Adrenal gland (tissue), 12 donors: ENCODE data around the gene NF1. TPM values are rescaled to one million over a fixed set of nuclear protein-coding genes. Genes with fewer than 3 reads are reported as not detected.

Source experiments
- DNase-seq, 7 donors: peaks; one replicate each; pipeline ENCODE4 v3.0.0-alpha.2; 2019 to 2020
- H3K27ac ChIP-seq, 5 donors: fragments of 200-600 bp; sonication (generic) in 4 of 5; 1 replicate in 3 of 5; 2 replicates in 2 of 5; pipeline versions ENCODE4 v1.5.1 to v1.8.0; 2016 to 2020; ENCODE audit warnings: mild to moderate bottlenecking in 1 of 5
- H3K27me3 ChIP-seq: fragments of 200-600 bp; 2 replicates; pipeline ENCODE4 v1.8.0; 2021
- H3K36me3 ChIP-seq, 2 donors: fragments of 200-600 bp; replicated peaks in 1 of 2; 1 replicate in 1 of 2; 2 replicates in 1 of 2; pipeline versions ENCODE4 v1.5.1 to v1.8.0; 2018 to 2022
- H3K4me1 ChIP-seq, 2 donors: fragments of 200-600 bp; replicated peaks in 1 of 2; 1 replicate in 1 of 2; 2 replicates in 1 of 2; pipeline versions ENCODE4 v1.5.1 to v1.8.0; 2018 to 2021
- H3K4me3 ChIP-seq, 4 donors: fragments of 200-600 bp; sonication (generic) in 3 of 4; one replicate each; pipeline ENCODE4 v1.5.1; 2016 to 2018
- H3K9me3 ChIP-seq, 3 donors: fragments of 200-600 bp; sonication (generic) in 1 of 3; replicated peaks in 1 of 3; 1 replicate in 2 of 3; 2 replicates in 1 of 3; pipeline versions ENCODE4 v1.5.1 to v1.8.0; 2016 to 2021
- POLR2A ChIP-seq, 2 donors: fragments of 450-650 bp; IDR thresholded peaks; one replicate each; pipeline ENCODE4 v1.6.1; 2017; ENCODE audit warnings: antibody characterized with exemption in 2 of 2, mild to moderate bottlenecking in 2 of 2, moderate library complexity in 1 of 2
- WGBS, 4 donors: extraction: QIAGEN DNeasy Blood & Tissue Kit in 2 of 4; methylation state at CpG; one replicate each; pipeline versions ENCODE4 v1.1.5 to v1.1.7; 2013 to 2017; 5-methylcytosine and 5-hydroxymethylcytosine counted together
- intact Hi-C, 2 donors: fragments of 100-400 bp; cut with DNase I; formaldehyde crosslinking; loops; one replicate each; pipeline versions ENCODE4 v1.14.1 to v1.15.0; 2022 to 2023
- polyA plus RNA-seq, 3 donors: library from polyadenylated mRNA; stranded (reverse); fragments of 200-250 nt in 2 of 3; fragments of 350-450 nt in 1 of 3; fragmentation: Illumina TruSeq in 1 of 3; extraction: RNeasy Lipid Tissue Mini Kit (QIAGEN cat#74804) in 1 of 3; gene quantifications; one replicate each; pipeline ENCODE4 v1.2.3, GENCODE V29; 2013 to 2014
- total RNA-seq, 9 donors: library from RNA; depleted of rRNA in 4 of 9; stranded (reverse); fragments of >200 nt in 4 of 9; fragments of 120-200 nt in 1 of 9; fragmentation: NEBNext Ultra II Directional in 1 of 9; extraction: Animal tissue kit (Norgen Biotek cat#: 25700) in 1 of 9; gene quantifications; one replicate each; pipeline versions ENCODE4 v1.1.0 to v1.2.4, GENCODE V29; 2013 to 2023
- TF ChIP-seq, protein P1 (sequence below), 6 experiments: fragments of 450-650 bp in 4 of 6; fragments of 200-600 bp in 2 of 6; sonication (generic) in 1 of 6; IDR thresholded peaks; 1 replicate in 5 of 6; 2 replicates in 1 of 6; pipeline versions ENCODE4 v1.5.1 to v1.8.0; 2016 to 2021; ENCODE audit warnings: antibody characterized with exemption in 6 of 6, mild to moderate bottlenecking in 2 of 6, moderate library complexity in 1 of 6
- donor health status: healthy with polysubstance abuse.
- donor health status: Bipolar disorder and iron deficiency.
- donor health status: DM: yes; HTN: yes; CAD: no.
- donor health status: DM: no; HTN: no; CAD: no.
- donor health status: DM: no; HTN: no; CAD: no.
- donor health status: DM: yes; HTN: yes; CAD: no.

NF1 gene
- total and polyA plus RNA-seq, 12 donors, result 8.8 to 91.3 (median 53.5) TPM

DNA sequence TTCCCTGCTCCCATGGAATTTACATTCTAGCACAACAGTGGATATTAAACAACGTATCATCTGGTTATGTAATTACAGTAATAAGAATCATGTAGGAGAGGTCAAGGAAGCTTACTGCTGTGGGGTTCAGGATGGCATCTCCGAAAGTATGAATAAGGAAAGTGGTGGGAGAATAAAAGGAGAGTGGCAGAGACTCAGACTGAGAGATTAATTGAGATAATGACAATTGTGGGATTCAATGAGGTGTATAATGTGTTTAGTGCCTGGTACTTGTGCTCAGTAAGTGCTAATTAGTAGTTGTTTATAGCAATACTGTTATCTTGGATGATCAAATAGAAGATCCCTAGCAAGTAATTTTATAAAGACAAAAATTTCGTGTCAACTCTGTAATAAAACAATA is 45.3 kb downstream of the NF1 start:
- Histone ChIP-seq H3K27ac (no peak overlapping the region), H3K4me3 (no peak overlapping the region), H3K9me3 (no peaks in the 10 kb centered on the region), H3K4me1 (no peaks in the 10 kb centered on the region), H3K36me3 (no peaks in the 10 kb centered on the region), H3K27me3 (no peaks in the 10 kb centered on the region)
- intact Hi-C loops, result no loop called here
- no peak for DNase-seq
- WGBS, 4 donors, result 88 to 95% (median 92%) methylated on average over 3 of the region's 3 CpGs
- TF ChIP-seq, protein P1, sequence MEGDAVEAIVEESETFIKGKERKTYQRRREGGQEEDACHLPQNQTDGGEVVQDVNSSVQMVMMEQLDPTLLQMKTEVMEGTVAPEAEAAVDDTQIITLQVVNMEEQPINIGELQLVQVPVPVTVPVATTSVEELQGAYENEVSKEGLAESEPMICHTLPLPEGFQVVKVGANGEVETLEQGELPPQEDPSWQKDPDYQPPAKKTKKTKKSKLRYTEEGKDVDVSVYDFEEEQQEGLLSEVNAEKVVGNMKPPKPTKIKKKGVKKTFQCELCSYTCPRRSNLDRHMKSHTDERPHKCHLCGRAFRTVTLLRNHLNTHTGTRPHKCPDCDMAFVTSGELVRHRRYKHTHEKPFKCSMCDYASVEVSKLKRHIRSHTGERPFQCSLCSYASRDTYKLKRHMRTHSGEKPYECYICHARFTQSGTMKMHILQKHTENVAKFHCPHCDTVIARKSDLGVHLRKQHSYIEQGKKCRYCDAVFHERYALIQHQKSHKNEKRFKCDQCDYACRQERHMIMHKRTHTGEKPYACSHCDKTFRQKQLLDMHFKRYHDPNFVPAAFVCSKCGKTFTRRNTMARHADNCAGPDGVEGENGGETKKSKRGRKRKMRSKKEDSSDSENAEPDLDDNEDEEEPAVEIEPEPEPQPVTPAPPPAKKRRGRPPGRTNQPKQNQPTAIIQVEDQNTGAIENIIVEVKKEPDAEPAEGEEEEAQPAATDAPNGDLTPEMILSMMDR (IDR thresholded peaks at IDR 0.05), result no peak
- TF ChIP-seq POLR2A (IDR thresholded peaks at IDR 0.05), result no peak

DNA sequence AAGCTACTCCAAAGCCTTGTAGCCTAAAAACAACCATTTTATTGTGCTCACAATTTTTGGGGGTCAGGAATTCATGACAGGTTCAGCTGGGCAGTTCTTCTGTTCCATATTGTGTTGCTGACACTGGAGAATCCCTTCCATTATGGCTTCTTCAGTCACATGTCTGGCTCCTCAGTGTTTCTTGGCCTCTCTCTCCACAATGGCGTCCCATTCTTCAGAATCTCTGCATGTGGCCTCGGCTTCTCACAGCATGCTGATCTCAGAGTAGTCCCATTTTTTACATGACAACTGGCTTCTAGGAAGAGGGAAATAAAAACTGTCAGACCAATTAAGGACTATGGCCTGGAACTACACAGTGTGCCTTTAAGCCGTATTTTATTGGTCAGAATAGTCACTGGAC is 49.7 kb downstream of the NF1 start:
- no peaks in the 10 kb centered on the region for H3K9me3 ChIP-seq
- H3K27me3 ChIP-seq, result no peaks in the 10 kb centered on the region
- H3K27ac ChIP-seq, result no peak overlapping the region
- H3K36me3 ChIP-seq, result no peaks in the 10 kb centered on the region
- no peak for TF ChIP-seq POLR2A (IDR thresholded peaks at IDR 0.05)
- TF ChIP-seq, protein P1 (IDR thresholded peaks at IDR 0.05), result no peak
- H3K4me3 ChIP-seq, result no peak overlapping the region
- intact Hi-C loops, result no loop called here
- WGBS, 4 donors, result 97 to 100% (median 98%) methylated on average over 3 of the region's 3 CpGs
- DNase-seq, result no peak
- peaks cover 4 to 9% of the 10 kb centered on the region in 2 donors for H3K4me1 ChIP-seq

DNA sequence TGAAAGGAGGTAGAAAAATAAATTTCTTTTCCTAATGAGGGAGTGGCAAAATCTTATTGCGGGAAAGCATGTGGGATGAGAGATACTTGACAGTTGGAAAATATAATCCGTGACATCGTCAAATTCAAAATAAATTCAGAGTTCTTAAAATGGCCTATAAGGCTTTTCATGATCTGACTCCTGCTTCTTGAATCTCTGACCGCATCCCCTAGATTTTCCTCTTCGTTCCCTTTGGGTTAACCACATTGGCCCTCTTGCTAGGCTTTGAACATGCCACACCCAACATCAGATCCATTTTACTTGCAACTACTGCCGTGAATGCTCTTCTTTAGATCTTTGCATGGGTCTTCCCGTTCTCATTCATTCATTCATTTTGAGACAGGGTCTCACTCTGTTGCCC is 50.1 kb downstream of the NF1 start:
- Histone ChIP-seq H3K4me3 (no peak overlapping the region), H3K27me3 (no peaks in the 10 kb centered on the region), H3K36me3 (no peaks in the 10 kb centered on the region), H3K9me3 (no peaks in the 10 kb centered on the region), H3K27ac (no peak overlapping the region), H3K4me1 (peaks cover 4 to 9% of the 10 kb centered on the region in 2 donors)
- 78 to 82% (median 80%) methylated on average over 7 of the region's 7 CpGs for WGBS, 4 donors
- TF ChIP-seq, protein P1 (IDR thresholded peaks at IDR 0.05), result no peak
- TF ChIP-seq POLR2A (IDR thresholded peaks at IDR 0.05), result no peak
- intact Hi-C loops, result no loop called here
- no peak for DNase-seq

DNA sequence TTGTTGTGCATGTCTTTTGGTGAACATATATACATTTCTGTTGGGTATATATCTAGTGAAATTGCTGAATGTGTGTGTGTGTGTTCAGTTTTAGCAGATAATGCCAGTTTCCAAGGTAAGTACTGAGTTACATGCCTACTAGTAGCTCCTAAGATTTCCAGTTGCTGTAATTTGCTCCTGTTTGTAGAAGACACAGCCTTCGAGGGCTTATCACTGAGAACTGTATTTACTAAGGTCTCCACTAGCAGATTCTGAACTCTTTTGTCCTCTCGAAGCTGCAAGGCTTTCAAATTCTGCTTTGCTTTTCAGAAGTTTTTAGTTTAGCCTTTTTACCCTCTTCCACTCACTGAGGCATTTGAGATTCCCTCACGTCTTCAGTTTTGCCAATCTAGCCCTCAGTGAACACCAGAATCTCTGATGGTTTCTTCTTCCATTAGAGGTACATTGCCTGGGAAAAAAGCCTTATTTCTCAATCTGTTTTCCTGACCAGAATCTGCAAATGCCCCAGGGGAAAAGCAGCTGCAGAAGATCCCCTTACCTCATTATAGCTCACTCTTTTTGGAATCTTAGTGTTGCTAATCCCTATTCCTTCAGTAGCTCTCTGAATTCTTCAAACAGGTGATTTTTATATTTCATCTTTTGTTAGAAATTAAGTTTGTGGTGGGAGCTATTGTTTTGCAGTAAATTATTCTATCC is 52.9 kb downstream of the NF1 start:
- H3K27ac ChIP-seq, result peak overlapping the region in 1 of 5 donors; percentile 2

More for the DNA sequence above, 52.9 kb downstream of the NF1 start:
- Histone ChIP-seq H3K4me1 (peaks cover 4 to 9% of the 10 kb centered on the region in 2 donors), H3K36me3 (no peaks in the 10 kb centered on the region), H3K4me3 (no peak overlapping the region), H3K9me3 (peaks cover 0 to 8% (median 4%) of the 10 kb centered on the region in 3 donors), H3K27me3 (no peaks in the 10 kb centered on the region)
- intact Hi-C loops, result no loop called here
- DNase-seq, result no peak
- TF ChIP-seq POLR2A (IDR thresholded peaks at IDR 0.05), result no peak
- TF ChIP-seq, protein P1 (IDR thresholded peaks at IDR 0.05), result no peak
- WGBS, 4 donors, result 51 to 67% (median 59%) methylated on average over 3 of the region's 3 CpGs
